ENCODE data around the gene MC1R.
"Not testable (repeated sequence)": the region's sequence is repeated elsewhere in the genome, so short reads cannot be mapped to it uniquely, and the experiment has no call there.

MC1R gene

DNA sequence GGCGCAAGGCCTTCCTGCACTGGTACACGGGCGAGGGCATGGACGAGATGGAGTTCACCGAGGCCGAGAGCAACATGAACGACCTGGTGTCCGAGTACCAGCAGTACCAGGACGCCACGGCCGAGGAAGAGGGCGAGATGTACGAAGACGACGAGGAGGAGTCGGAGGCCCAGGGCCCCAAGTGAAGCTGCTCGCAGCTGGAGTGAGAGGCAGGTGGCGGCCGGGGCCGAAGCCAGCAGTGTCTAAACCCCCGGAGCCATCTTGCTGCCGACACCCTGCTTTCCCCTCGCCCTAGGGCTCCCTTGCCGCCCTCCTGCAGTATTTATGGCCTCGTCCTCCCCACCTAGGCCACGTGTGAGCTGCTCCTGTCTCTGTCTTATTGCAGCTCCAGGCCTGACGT, 17.0 kb downstream of the MC1R start:
- not testable (repeated sequence) for DNase-seq (ENCODE audit: low read depth)

DNA sequence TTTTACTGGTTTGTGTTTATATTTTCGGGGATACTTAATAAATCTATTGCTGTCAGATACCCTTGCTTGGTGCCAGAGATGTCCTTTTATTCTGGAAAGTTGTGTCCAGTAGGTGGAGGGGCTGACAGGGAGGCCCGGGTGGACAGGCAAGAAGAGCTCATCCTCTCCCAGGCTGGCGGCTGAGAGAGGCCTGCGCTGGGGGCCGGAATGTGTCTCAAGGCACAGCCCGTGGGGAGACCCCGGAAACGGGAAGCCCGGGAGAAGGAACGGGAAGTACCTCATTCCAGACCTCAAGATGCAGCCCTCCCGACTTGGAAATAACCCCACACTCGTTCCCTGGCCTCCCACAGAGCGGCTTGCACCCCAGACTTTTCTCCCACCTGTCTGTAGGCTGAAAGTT, 17.4 kb downstream of the MC1R start:
- no peak for DNase-seq (ENCODE audit: low read depth)

DNA sequence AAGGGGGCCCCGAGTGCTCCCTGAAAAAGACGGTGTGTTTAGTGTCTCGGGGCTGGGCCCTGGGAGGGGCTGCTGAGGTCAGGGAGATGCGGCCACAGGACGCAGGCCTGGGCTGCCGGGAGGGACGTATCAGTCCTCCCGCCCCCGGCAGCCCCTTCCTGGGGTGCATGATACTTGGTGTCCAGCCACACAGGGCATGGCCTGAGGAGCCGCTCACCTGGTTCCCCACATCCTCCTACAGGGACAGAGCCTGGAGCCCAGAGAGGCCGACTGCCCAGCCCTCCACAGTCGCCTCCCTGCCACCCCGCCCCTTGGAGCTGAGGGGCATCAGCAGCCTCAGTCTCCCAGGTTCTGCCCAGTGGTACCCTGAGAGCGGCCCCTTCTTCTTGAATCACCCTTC, 17.8 kb downstream of the MC1R start:
- no peak for DNase-seq (ENCODE audit: low read depth)

DNA sequence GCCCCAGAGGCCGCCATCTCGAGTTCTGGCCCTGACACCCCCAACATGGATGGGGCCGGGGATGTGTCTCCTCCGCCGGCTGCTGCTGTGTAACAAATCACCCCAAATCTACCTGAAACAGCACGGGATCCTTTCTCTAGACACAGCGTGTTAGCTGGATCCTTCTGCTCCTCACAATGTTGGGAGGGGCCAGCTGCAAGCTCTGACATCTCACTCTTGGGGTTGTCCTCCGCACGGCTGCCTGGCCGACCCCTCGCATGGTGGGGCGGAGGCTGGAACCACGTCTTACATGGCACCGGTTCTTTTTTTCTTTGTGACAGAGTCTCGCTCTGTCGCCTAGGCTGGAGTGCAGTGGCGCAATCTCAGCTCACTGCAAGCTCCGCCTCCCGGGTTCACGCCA, 18.3 kb downstream of the MC1R start:
- DNase-seq (ENCODE audit: low read depth): no peak

DNA sequence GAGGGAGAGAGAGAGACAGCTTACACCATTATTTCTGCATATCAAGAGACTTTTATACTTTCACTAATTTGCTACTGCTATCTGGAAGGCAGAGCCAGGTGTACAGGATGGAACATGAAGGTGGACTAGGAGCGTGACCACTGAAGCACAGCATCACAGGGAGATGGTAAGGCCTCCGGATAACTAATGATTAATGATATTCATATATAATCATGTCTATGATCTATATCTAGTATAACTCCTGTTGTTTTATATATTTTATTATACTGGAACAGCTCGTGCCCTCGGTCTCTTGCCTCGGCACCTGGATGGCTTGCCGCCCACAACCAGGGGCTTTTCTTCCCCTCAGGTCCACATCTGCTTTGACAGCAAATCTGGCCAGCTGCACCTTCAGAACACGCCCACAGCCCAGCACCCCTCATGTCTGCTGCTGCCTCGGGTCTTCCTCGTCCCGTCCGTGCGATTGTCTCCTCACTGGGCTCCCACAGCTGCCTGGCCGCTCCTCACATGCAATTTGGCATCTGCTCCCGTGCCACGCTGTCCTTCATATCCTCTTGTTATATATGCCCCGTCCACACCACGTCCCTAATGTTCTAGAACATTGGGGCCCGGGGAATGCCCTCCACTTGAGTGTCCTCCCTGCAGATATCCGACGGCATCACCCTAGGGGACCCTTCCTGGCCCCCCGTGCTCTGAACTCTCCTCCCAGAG, 19.7 kb downstream of the MC1R start:
- DNase-seq (ENCODE audit: low read depth): no peak

DNA sequence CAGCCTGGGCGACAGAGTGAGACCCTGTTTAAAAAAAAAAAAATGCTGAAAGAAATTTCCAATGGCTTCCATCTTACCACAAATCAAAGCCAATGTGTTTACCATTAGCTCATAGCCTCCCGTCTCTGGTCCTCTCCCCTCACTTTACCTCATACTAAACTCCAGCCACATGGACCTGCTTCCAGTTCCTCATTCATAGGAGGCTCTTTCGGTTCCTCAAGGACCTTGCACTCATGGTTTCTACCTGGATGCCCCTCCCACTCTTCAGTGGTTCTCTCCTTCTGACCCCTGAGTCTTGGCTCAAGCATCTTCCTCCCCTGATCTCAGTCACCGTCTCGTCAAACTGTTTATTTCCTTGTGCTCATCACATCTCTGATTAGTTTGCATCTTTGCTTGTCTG, 26.1 kb downstream of the MC1R start:
- DNase-seq (ENCODE audit: low read depth): no peak

DNA sequence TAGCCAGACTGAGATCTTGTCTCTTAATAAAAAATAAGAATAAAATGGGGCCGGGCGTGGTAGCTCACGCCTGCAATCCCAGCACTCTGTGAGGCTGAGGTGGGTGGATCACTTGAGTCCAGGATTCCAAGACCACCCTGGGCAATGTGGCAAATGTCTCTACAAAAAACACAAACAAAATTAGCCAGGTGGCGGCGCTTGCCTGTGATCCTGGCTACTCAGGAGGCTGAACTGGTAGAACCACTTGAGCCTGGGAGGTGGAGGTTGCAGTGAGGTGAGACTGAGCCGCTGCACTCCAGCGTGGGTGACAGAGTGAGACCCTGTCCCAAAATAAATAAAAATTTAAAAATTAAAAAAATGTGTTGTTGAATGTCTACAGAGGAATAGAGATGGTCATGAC, 27.0 kb downstream of the MC1R start:
- no peak for DNase-seq (ENCODE audit: low read depth)

DNA sequence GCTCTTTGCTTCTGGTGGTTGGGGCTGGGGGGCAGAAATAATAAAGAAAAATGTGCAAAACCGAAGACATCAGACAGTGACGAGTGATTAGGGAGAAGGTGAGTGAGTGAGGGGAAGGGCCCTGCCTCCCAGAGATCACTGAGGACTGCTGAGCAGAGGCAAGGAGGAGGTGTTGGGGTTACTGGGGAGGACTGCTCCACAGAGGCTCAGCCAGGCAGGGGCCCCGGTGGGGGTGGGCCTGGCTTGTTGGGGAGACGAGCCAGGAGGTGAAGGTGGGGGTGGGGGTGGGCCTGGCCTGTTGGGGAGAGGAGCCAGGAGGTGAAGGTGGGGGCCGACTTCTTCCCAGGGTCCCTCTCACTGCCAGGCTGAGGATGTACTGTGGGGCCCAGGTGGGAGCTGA, 27.9 kb downstream of the MC1R start:
- no peak for DNase-seq (ENCODE audit: low read depth)

DNA sequence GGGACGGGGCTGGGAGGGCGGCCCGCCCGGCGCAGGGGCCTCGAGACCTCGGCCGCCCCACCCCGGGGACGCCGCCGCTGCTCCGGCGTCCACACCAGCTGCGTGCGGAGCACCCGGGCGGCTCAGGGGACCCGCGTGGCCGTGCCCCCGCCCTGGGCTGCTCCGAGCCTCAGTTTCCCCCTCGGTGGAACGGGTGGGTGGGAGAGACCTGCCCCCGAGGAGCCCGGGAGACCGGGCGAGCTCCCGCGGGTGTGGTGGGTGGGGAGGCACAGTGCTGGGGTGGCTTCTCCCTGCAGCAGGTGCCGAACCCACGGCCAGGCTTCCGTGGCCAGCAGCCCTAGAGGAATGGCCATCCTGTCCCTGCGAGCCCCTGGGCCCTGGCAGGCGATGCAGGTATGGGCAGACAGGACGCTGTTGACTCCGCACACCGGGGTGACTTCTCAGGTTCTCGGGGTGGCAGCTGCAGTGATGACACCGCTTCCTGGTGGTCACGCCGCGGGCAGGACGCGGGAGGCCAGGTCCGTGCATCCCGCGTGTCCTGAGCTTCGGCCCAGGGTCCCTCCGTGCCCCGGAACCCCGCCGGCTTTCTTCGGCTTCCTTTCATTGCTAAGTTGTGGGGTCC, 30.6 kb downstream of the MC1R start:
- no peak for DNase-seq (ENCODE audit: low read depth)

DNA sequence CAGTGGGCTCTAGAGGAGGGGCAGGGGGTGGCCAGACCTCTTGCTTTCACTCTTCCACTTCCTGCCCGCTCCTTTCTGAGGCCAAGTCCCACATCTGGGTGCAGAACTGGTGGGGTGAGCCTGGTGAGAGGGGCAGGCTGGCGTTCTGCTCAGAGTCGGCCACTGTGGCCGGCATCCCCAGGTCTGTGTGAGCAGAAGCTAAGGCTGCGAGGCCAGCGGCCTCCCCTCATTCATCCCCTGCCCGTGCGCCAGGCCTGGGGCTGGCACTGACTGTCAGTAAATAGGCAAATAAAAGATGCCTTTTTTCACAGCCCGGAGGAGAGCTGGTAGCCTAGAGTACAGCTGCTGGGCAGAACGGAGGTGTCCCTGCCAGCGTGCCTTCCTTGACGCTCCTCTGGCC, 31.1 kb downstream of the MC1R start:
- no peak for DNase-seq (ENCODE audit: low read depth)

DNA sequence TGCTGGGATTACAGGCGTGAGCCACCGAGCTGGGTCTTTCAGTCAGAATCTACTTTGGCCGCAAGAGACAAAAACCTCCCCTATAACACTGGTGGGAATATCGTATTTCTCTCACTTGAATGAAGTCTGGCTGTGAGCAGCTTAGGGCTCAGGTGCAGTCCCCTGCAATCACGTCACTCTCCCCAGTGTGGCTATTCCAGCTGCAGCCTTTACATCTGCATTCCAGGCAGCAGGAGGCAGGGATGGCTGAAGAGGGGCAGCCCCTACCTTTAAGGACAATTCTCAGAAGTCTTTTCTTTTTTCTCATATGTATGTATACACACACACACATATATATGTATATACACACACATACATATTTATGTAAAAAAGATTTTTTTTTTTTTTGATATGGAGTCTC, 32.8 kb downstream of the MC1R start:
- DNase-seq (ENCODE audit: low read depth): no peak

DNA sequence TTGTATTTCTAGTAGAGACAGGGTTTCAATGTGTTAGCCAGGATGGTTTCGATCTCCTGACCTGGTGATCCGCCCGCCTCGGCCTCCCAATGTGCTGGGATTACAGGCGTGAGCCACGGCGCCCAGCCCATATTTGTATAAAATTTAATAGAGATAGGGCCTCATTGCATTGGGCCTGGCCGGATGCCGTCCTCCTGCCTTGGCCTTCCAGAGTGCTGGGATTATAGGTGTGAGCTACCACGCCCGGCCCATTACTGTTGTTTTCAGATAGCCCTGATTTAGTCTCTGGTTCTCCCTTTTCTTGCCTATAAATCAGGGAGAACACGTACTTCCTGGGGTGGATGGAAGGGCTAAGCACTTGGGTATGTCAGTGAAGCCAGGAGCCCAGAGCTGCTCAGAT, 33.4 kb downstream of the MC1R start:
- no peak for DNase-seq (ENCODE audit: low read depth)

DNA sequence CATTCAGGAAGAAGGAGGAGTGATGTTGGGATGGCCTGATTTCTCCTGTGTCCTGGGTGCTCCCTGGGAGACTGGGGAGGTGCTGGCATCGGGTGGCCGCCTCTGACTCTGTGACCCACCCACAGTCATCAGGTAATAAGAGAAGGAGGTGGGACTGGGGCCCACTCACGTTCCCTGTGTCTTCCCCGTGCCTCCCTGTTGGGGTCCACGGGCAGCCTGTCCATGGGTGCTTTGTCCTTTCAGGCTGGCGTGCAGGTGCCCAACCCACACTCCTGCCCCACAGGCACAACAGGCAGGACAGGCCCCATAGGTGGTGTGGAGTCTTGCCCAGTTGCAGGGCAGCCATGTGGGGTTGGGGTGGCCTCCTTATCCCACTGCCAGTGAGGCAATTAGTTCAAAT, 33.9 kb downstream of the MC1R start:
- DNase-seq (ENCODE audit: low read depth): no peak

DNA sequence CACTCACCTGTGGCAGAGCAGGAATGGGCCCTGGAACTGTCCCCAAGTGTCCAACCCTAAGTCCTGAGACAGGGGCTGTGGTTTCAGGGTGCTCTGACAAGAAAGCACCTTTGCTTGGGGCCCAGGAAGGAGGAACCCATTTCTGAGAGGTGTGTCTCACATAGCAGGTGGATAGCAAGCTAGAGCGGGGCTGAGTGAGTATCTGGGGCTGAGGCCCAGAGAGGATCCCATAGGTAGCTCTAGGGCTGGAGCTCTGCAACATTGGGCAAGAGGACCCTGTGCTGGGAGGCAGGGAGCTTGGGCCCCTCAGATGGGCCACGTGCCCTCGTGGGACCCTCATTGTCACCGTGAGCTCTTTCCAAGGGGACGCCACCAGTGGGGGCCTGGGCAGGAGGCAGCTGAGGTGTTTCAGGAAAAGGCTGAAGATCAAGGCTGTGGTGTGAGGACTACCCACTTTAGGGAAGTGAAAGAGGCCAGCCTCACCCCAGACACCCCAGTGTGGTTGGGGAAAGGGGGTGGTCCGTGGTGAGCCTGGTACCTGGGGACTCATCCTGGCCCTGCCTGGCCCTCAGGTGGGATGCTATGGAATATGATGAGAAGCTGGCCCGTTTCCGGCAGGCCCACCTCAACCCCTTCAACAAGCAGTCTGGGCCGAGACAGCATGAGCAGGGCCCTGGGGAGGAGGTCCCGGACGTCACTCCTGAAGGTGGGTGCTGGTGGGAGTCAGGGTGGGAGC, 35.2 kb downstream of the MC1R start:
- no peak for DNase-seq (ENCODE audit: low read depth)

DNA sequence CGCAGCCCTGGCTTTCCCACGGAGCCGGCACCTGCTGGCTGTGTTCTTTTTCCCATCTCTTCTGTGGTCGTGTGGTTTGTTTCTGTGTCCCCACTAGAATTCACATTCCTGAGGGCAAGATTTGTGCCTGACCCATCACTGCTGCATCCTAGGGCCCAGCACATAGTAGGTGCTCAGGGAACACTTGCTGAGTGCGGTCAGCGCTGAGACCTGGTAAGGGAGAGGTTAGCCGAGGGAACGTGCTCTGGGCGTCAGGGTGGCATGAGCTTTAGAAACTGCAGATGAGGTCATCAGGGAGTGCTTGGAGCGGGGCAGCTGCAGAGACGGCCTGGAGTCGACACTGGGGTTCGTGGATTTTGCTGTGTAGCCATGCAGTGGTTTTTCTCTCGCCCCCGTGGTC, 35.8 kb downstream of the MC1R start:
- DNase-seq (ENCODE audit: low read depth): no peak

DNA sequence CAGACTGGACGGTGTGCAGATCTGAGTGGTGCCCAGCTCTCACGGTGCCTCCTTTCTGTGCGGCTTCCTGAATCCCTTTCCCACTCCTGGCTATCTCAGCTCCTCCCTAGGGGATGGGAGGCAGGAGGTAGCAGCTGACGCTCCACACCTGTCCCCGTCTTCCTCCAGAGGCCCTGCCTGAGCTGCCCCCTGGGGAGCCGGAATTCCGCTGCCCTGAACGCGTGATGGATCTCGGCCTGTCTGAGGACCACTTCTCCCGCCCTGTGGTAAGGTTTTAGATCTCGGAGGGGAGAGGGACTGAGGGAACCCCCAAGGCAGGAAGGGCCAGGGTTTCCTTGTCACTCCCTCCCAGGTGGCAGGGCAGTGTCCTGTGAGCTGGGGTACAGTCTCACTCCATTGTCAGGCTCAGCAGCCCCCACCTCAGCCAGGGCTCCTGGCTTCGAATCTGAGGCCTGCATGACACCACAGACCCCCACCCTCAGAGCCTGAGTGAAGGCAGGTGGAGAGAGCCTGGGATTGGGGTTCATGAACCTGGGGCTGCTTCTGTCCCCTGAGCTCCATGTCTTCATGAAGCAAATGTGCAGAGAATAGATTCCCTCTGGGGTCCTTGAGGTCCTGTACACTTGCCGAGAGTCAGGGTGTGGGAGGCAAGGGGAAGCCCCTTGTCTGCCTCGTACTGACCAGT, 36.5 kb downstream of the MC1R start:
- DNase-seq (ENCODE audit: low read depth): no peak

DNA sequence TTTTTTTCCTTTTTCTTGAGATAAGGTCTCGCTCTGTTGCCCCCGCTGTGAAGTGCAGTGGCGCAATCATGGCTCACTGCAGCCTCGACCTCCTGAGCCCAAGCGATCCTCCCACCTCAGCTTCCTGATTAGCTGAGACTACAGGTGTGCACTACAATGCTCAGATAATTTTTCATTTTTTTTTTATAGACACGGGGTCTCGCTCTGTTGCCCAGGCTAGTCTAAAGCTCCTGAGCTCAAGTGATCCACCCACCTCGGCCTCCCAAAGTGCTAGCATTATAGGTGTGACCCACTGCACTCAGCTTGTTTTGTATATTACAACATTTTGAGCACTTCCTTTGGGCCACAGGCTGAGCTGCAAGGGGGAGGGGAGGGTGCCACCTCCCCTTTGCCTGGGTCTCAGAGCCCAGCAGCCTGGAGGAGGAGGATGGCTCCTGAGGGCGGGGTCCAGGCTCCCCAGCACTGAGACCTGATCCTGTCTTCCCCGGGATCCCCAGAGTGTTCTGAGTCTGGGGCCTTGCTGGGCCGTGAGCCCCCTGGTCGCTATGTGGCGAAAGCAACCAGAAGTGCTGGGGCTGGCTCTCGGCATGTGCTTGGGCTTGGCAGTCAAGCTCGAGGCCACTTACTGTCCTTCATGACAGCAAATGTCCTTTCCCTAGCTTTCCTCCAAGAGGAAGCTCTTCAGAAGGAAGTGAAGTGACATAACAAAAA, 38.0 kb downstream of the MC1R start:
- DNase-seq (ENCODE audit: low read depth): no peak

DNA sequence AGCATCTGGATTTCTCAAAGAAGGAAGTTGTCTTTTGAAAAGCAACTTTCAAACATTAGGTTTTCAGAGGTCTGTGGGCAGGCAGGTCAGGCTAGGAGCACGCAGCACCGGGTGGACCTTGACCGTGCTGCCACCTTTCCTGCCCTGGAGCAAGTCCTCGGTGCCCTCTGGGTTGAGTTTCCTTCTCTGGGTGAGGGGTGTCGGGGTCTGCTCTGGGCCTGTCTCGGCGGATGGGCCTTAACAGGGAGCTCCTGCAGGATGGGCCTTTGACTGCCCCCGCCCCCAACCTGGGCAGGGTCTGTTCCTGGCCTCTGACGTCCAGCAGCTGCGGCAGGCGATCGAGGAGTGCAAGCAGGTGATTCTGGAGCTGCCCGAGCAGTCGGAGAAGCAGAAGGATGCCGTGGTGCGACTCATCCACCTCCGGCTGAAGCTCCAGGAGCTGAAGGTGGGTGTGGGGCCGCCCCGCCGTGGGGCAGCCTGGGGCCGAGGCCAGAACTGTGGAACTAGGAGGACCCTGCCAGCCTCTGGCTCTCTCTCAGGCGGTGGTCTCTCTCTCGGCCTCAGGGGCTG, 38.6 kb downstream of the MC1R start:
- DNase-seq (ENCODE audit: low read depth): no peak

DNA sequence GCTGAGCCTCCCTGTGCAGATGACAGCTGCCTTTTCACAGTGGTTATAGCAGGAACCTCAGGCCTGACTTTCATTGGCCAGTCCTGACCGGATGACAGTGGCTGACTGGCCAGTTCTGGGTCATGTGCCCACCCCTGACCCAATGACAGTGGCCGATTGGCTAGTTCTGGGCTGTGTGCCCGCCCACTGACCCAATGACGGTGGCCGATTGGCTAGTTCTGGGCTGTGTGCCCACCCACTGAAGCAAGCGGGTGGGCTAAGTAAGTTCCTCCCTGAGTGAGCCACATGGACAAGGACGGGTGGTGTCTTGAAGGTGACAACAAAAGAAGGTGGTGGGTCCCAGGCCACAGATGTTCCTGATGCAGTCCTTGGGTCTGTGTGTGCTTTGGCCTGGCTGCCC, 39.4 kb downstream of the MC1R start:
- DNase-seq (ENCODE audit: low read depth): no peak

DNA sequence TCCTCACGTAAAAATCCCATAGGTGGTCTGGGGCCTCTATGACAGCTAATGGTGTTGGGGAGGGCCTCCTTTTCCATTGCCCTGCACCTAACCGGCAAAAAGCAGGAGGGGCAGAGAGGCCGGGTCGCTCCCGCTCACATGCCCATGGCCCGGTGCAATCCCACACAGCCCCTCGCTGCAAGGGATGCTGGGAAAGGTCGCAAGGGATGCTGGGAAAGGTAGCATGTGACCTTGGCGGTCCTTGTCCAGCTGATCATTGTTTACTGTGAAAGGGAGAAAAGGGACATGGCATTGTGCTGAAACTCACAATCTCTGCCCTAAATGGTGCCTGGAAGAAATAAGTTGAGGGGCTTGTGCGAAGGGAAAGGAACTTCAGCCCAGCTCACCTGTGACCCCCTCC, 39.9 kb downstream of the MC1R start:
- no peak for DNase-seq (ENCODE audit: low read depth)

DNA sequence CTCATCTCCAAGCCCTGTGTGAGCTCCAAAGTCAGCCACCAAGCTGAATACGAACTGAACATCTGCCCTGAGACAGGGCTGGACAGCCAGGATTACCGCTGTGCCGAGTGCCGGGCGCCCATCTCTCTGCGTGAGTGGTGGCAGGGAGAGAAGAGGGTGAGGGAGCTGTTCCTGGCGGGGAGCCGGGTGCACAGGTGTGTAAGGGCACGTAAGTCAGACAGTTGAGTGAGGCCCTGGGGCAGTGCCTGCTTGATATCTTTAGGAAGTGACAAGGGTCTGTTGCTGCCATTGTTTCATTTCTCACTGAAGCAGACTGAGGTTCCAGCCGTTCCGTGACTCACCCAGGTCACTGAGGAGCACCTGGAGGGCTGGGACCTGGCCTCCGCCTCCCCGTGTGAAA, 42.3 kb downstream of the MC1R start:
- no peak for DNase-seq (ENCODE audit: low read depth)

DNA sequence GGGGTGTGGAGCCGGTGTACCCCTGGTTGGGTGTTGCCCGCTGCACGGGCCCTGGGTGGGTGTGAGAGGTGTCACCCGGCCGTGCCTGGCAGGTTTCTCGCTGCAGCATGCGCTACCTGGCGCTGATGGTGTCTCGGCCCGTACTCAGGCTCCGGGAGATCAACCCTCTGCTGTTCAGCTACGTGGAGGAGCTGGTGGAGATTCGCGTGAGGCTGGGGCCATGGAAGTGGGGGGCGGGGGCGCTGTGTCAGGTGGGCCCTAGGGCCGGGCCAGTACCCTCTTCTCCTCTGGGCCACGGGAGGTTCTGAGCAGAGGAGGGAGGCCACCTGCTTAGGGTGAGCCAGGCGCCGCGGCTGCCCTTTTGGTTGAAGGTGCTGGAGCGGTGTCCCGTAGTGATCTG, 43.3 kb downstream of the MC1R start:
- no peak for DNase-seq (ENCODE audit: low read depth)

Data from activated T-cell treated with anti-CD3 and anti-CD28 coated beads for 24 hours (primary cell).